GM12891 (cell line): ENCODE data around the gene RPTN.

Source experiments
- POLR2A ChIP-seq: IDR thresholded peaks from 2 replicates; pipeline ENCODE4 v1.6.1; 2011; ENCODE audit warnings: low read depth, low read length, control low read depth
- POLR2AphosphoS5 ChIP-seq: IDR thresholded peaks from 2 replicates; pipeline ENCODE4 v1.6.1; 2011; ENCODE audit warnings: low read depth, low read length, control low read depth
- SPI1 ChIP-seq: IDR thresholded peaks from 2 replicates; pipeline ENCODE4 v1.6.1; 2011; ENCODE audit warnings: low read depth, low read length, control low read depth
- TAF1 ChIP-seq: IDR thresholded peaks from 2 replicates; pipeline ENCODE4 v1.6.1; 2011; ENCODE audit warnings: low read depth, low read length, control low read depth

DNA sequence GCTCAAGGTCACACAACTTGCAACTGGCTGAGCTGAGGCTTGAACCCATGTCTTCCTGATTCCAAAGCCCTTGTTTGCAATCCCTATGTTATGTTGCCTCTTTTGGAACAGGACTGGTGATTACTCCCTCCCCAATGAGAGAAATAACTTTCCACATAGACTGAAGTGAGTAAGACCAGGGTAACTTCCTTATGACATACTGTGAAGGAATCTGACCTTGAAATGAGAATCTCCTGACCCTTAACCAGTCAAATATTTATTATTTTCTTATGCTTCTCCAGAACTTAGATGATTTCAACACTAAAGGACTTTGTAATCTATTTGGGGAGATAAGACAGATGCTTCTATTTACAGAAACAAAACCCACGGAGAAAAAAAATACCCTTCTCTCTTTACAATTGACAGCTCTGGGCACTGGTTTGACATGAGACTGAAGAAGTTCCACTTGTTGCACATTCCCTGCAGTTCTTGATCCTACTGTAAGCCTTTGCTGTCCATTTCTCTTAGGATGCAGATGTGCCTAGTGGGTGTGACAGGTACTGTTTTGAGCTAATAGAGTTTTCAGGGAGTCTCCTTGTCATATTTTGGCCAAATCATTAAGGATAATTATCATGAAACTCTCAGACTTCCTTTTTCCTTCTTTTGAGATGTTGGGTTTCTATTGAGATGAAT is 3.9 kb upstream of the RPTN start:
- TF ChIP-seq POLR2AphosphoS5 = no peak
- no peak for TF ChIP-seq TAF1
- TF ChIP-seq POLR2A = no peak
- TF ChIP-seq SPI1 = no peak
